LNCaP clone FGC (cell line): ENCODE data around the gene CCL15.
"Not testable (repeated sequence)": the region's sequence is repeated elsewhere in the genome, so short reads cannot be mapped to it uniquely, and the experiment has no call there.

Experiments
- DNase-seq: peaks from one replicate; pipeline ENCODE4 v3.0.0-alpha.2; 2011; ENCODE audit warnings: low read depth
- H3K4me3 ChIP-seq: 2 replicates; pipeline ENCODE4 v1.5.1; 2011; ENCODE audit warnings: mild to moderate bottlenecking, low read depth, low read length, control low read depth
- TF ChIP-seq, protein P1 (sequence below): IDR thresholded peaks from 2 replicates; pipeline ENCODE4 v1.5.1; 2012; ENCODE audit warnings: mild to moderate bottlenecking; ENCODE audit not compliant: control insufficient read depth, insufficient read depth; ENCODE audit errors: extremely low read depth

CCL15 gene

DNA sequence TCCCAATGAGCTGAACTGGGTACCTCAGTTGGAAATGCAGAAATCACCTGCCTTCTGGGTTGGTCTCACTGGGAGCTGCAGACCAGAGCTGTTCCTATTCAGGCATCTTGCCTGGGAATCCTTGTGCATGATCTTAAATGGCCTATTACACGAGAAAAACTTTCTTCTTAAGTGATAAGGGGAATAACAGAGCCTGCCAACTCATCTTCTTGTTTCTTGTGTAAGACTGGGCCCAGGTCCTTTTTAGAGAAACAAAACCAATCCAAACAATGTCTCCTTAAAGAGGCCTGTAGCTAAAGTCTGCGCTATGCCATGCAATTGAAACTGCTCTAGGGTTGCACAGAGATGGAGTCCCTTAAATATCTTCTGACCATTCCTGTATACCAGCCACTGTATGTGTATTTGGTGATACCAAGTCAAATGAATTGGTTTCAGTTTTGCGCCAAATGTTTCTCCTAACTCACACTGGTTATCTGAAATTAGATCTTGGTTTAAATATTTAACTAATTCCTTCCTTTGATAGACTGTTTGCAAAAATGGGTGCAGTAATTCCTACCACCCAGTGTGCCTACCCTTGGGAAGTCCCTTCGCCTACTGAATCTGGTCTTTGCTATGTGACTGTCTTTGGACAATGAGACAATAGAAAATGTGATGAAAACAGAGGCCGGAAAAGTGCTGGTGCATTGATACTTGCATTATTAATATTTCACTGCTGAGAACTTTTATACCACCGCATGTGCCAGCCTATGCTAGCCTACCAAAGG lies 22.9 kb upstream of the CCL15 start:
- H3K4me3 ChIP-seq: no peak overlapping the region
- TF ChIP-seq, protein P1, sequence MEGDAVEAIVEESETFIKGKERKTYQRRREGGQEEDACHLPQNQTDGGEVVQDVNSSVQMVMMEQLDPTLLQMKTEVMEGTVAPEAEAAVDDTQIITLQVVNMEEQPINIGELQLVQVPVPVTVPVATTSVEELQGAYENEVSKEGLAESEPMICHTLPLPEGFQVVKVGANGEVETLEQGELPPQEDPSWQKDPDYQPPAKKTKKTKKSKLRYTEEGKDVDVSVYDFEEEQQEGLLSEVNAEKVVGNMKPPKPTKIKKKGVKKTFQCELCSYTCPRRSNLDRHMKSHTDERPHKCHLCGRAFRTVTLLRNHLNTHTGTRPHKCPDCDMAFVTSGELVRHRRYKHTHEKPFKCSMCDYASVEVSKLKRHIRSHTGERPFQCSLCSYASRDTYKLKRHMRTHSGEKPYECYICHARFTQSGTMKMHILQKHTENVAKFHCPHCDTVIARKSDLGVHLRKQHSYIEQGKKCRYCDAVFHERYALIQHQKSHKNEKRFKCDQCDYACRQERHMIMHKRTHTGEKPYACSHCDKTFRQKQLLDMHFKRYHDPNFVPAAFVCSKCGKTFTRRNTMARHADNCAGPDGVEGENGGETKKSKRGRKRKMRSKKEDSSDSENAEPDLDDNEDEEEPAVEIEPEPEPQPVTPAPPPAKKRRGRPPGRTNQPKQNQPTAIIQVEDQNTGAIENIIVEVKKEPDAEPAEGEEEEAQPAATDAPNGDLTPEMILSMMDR: no peak
- DNase-seq: no peak

DNA sequence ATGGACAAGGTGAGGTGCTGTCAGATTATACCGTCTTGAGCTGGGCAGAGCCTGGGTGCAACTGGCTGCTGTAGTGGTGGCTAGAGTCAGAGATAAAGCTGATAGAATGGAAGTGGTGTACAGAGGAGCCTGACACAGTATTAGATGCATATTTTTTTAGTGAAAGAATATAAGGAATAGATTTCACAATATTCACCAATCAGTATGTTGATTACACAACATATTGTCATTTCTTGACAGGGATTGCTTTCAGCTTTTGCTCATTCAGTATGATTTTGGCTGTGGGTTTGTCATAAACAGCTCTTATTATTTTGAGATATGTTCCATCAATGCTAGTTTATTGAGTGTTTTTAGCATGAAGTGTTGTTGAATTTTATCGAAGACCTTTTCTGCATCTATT lies 18.1 kb upstream of the CCL15 start:
- TF ChIP-seq, protein P1: no peak
- no peak overlapping the region for H3K4me3 ChIP-seq

GRCh38 chr17:36017799-36018198 lies 16.4 kb upstream of the CCL15 start, which contains the start of gene CCL23:
Gene CCL23 (minus strand): TSS chr17:36017972. CDS start chr17:36017897, 75 bp downstream.
- DNase-seq: no peak
- TF ChIP-seq, protein P1: no peak
- no peak within 1 kb of the TSS for H3K4me3 ChIP-seq

More for the DNA sequence above, 18.1 kb upstream of the CCL15 start:
- no peak for DNase-seq

GRCh38 chr17:36016555-36016954 lies 15.2 kb upstream of the CCL15 start:
- no peak for DNase-seq
- TF ChIP-seq, protein P1: no peak
- no peak overlapping the region for H3K4me3 ChIP-seq

- not testable (repeated sequence) for H3K4me3 ChIP-seq, DNase-seq
These were observed 14.5 kb upstream of the CCL15 start for GRCh38 chr17:36015895-36016294.

DNA sequence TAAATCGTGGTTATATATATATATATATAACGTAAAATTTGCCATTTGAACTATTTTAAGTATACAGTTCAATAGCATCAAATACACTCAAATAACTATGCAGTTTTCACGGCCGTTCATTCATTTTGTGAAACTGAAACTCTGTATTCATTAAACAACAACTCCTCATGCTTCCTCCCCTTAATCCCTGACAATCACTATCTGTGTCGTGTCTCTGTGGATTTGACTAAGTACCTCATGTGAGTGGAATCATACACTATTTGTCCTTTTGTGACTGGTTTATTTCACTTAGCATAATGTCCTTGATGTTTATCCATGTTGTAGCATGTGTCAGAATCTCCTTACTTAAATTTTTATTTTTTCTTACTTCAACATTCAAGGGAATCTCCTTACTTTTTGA lies 13.6 kb upstream of the CCL15 start:
- TF ChIP-seq, protein P1: no peak
- no peak for DNase-seq
- H3K4me3 ChIP-seq: no peak overlapping the region

GRCh38 chr17:36011201-36011600 lies 9.8 kb upstream of the CCL15 start:
- TF ChIP-seq, protein P1: no peak
- DNase-seq: no peak
- H3K4me3 ChIP-seq: no peak overlapping the region
